ENCODE measurements around the gene FMNL3.

The FMNL3 gene

GRCh38 chr12:49696723-49697122 is 10.5 kb downstream of the FMNL3 start:
- TF ChIP-seq EGR1 (IDR thresholded peaks at IDR 0.05) (no peak), NFIC (IDR thresholded peaks at IDR 0.05) (no peak), REST (IDR thresholded peaks at IDR 0.05; ENCODE audit: low read depth) (no peak), CREB1 (IDR thresholded peaks at IDR 0.05; ENCODE audit: low read depth) (no peak), TAF1 (IDR thresholded peaks at IDR 0.05; ENCODE audit: low read depth) (no peak), YY1 (IDR thresholded peaks at IDR 0.05; ENCODE audit: low read depth) (no peak)

- no peak for TF ChIP-seq MAX (IDR thresholded peaks at IDR 0.05)
- TF ChIP-seq EGR1 (IDR thresholded peaks at IDR 0.05) = no peak
- no peak for TF ChIP-seq EP300 (IDR thresholded peaks at IDR 0.05; ENCODE audit: borderline replicate concordance)
- TF ChIP-seq YY1 (IDR thresholded peaks at IDR 0.05; ENCODE audit: low read depth) = no peak
- TF ChIP-seq FOXM1 (IDR thresholded peaks at IDR 0.05; ENCODE audit: borderline replicate concordance, low read depth) = no peak
- TF ChIP-seq REST (IDR thresholded peaks at IDR 0.05; ENCODE audit: low read depth) = no peak
- TF ChIP-seq USF1 (IDR thresholded peaks at IDR 0.05) = no peak
- no peak for TF ChIP-seq TEAD4 (IDR thresholded peaks at IDR 0.05)
- no peak for TF ChIP-seq TCF12 (IDR thresholded peaks at IDR 0.05; ENCODE audit: low read depth)
- TF ChIP-seq ZBTB7A (IDR thresholded peaks at IDR 0.05; ENCODE audit: low read depth) = no peak
- TF ChIP-seq RAD21 (IDR thresholded peaks at IDR 0.05; ENCODE audit: low read depth) = no peak
- no peak for TF ChIP-seq NFIC (IDR thresholded peaks at IDR 0.05)
- TF ChIP-seq TAF1 (IDR thresholded peaks at IDR 0.05; ENCODE audit: low read depth) = no peak
- no peak for TF ChIP-seq CREB1 (IDR thresholded peaks at IDR 0.05; ENCODE audit: low read depth)
- TF ChIP-seq CEBPB (IDR thresholded peaks at IDR 0.05) = no peak
Observed at GRCh38 chr12:49693931-49694444, 13.2 kb downstream of the FMNL3 start.

GRCh38 chr12:49692851-49693250 is 14.4 kb downstream of the FMNL3 start:
- no peak for TF ChIP-seq EGR1 (IDR thresholded peaks at IDR 0.05)
- TF ChIP-seq EP300 (IDR thresholded peaks at IDR 0.05; ENCODE audit: borderline replicate concordance) = no peak
- no peak for TF ChIP-seq CEBPB (IDR thresholded peaks at IDR 0.05)
- TF ChIP-seq NFIC (IDR thresholded peaks at IDR 0.05) = no peak
- TF ChIP-seq ZBTB7A (IDR thresholded peaks at IDR 0.05; ENCODE audit: low read depth) = no peak
- TF ChIP-seq TEAD4 (IDR thresholded peaks at IDR 0.05) = no peak
- no peak for TF ChIP-seq MAX (IDR thresholded peaks at IDR 0.05)
- no peak for TF ChIP-seq REST (IDR thresholded peaks at IDR 0.05; ENCODE audit: low read depth)

- TF ChIP-seq RAD21 (IDR thresholded peaks at IDR 0.05; ENCODE audit: low read depth) (no peak), CREB1 (IDR thresholded peaks at IDR 0.05; ENCODE audit: low read depth) (no peak), ZBTB7A (IDR thresholded peaks at IDR 0.05; ENCODE audit: low read depth) (no peak), NFIC (IDR thresholded peaks at IDR 0.05) (no peak), CEBPB (IDR thresholded peaks at IDR 0.05) (no peak), REST (IDR thresholded peaks at IDR 0.05; ENCODE audit: low read depth) (no peak), EP300 (IDR thresholded peaks at IDR 0.05; ENCODE audit: borderline replicate concordance) (no peak), FOXM1 (IDR thresholded peaks at IDR 0.05; ENCODE audit: borderline replicate concordance, low read depth) (no peak), TCF12 (IDR thresholded peaks at IDR 0.05; ENCODE audit: low read depth) (no peak), TEAD4 (IDR thresholded peaks at IDR 0.05) (no peak), EGR1 (IDR thresholded peaks at IDR 0.05) (no peak), MAX (IDR thresholded peaks at IDR 0.05) (no peak), YY1 (IDR thresholded peaks at IDR 0.05; ENCODE audit: low read depth) (no peak), TAF1 (IDR thresholded peaks at IDR 0.05; ENCODE audit: low read depth) (no peak)
Observed at GRCh38 chr12:49689785-49690184, 17.4 kb downstream of the FMNL3 start.

Measured in Ishikawa (cell line).